GM21360 (cell line): ENCODE measurements around the gene LIN7C.
"Not testable (repeated sequence)": the region's sequence is repeated elsewhere in the genome, so short reads cannot be mapped to it uniquely, and the experiment has no call there.

Experiments
- ATAC-seq: cut with Tn5 transposase; IDR thresholded peaks from one replicate; pipeline ENCODE4 v1.9.1; 2021; ENCODE audit warnings: mild to moderate bottlenecking, moderate library complexity; ENCODE audit not compliant: unreplicated experiment

Gene LIN7C

GRCh38 chr11:27452147-27452546 lies 54.4 kb downstream of the LIN7C start:
- ATAC-seq = no peak

GRCh38 chr11:27451244-27451965 lies 55.2 kb downstream of the LIN7C start:
- ATAC-seq = no peak

- ATAC-seq = not testable (repeated sequence)
Observed at GRCh38 chr11:27448184-27448540, 58.4 kb downstream of the LIN7C start.

GRCh38 chr11:27447288-27448183 lies 59.0 kb downstream of the LIN7C start:
- ATAC-seq = no peak

GRCh38 chr11:27445625-27446024 lies 60.9 kb downstream of the LIN7C start:
- ATAC-seq = no peak

GRCh38 chr11:27444801-27445215 lies 61.8 kb downstream of the LIN7C start:
- no peak for ATAC-seq
